Measurements from ENCODE around the gene VTCN1.
"Not testable (repeated sequence)": the region's sequence is repeated elsewhere in the genome, so short reads cannot be mapped to it uniquely, and the experiment has no call there.

Gene VTCN1

GRCh38 chr1:117166076-117166475 lies 44.7 kb downstream of the VTCN1 start:
- no peak for DNase-seq (ENCODE audit: low read depth)

GRCh38 chr1:117164209-117164608 lies 46.5 kb downstream of the VTCN1 start:
- DNase-seq (ENCODE audit: low read depth), result no peak

GRCh38 chr1:117162816-117163215 lies 47.9 kb downstream of the VTCN1 start:
- no peak for DNase-seq (ENCODE audit: low read depth)

GRCh38 chr1:117161887-117162286 lies 48.8 kb downstream of the VTCN1 start:
- DNase-seq (ENCODE audit: low read depth), result no peak

- not testable (repeated sequence) for DNase-seq (ENCODE audit: low read depth)
These were observed 59.4 kb downstream of the VTCN1 start for GRCh38 chr1:117151305-117151704.

GRCh38 chr1:117150316-117150715 lies 60.4 kb downstream of the VTCN1 start:
- no peak for DNase-seq (ENCODE audit: low read depth)

- no peak for DNase-seq (ENCODE audit: low read depth)
These were observed 62.7 kb downstream of the VTCN1 start for GRCh38 chr1:117147856-117148588.

GRCh38 chr1:117147341-117147831 lies 63.3 kb downstream of the VTCN1 start:
- DNase-seq (ENCODE audit: low read depth), result no peak

- no peak for DNase-seq (ENCODE audit: low read depth)
These were observed 64.0 kb downstream of the VTCN1 start for GRCh38 chr1:117146575-117147340.

- no peak for DNase-seq (ENCODE audit: low read depth)
These were observed 64.7 kb downstream of the VTCN1 start for GRCh38 chr1:117146072-117146471.

- DNase-seq (ENCODE audit: low read depth), result no peak
These were observed 66.9 kb downstream of the VTCN1 start for GRCh38 chr1:117143871-117144270.

- no peak for DNase-seq (ENCODE audit: low read depth)
These were observed 67.6 kb downstream of the VTCN1 start for GRCh38 chr1:117143172-117143571.

GRCh38 chr1:117142200-117142599 lies 68.5 kb downstream of the VTCN1 start:
- DNase-seq (ENCODE audit: low read depth), result no peak

GRCh38 chr1:117138561-117138960 lies 72.2 kb downstream of the VTCN1 start:
- no peak for DNase-seq (ENCODE audit: low read depth)

GRCh38 chr1:117138106-117138505 lies 72.6 kb downstream of the VTCN1 start:
- no peak for DNase-seq (ENCODE audit: low read depth)

GRCh38 chr1:117137281-117137855 lies 73.4 kb downstream of the VTCN1 start:
- DNase-seq (ENCODE audit: low read depth), result no peak

- no peak for DNase-seq (ENCODE audit: low read depth)
These were observed 74.0 kb downstream of the VTCN1 start for GRCh38 chr1:117136749-117137148.

- no peak for DNase-seq (ENCODE audit: low read depth)
These were observed 75.4 kb downstream of the VTCN1 start for GRCh38 chr1:117135329-117135728.

- no peak for DNase-seq (ENCODE audit: low read depth)
These were observed 80.2 kb downstream of the VTCN1 start for GRCh38 chr1:117130526-117130925.

- DNase-seq (ENCODE audit: low read depth), result no peak
These were observed 82.2 kb downstream of the VTCN1 start for GRCh38 chr1:117128323-117129079.

- DNase-seq (ENCODE audit: low read depth), result no peak
These were observed 82.9 kb downstream of the VTCN1 start for GRCh38 chr1:117127795-117128194.

- DNase-seq (ENCODE audit: low read depth), result no peak
These were observed 86.1 kb downstream of the VTCN1 start for GRCh38 chr1:117124661-117125060.

Measured in stimulated activated CD8-positive, alpha-beta memory T cell treated with anti-CD3 and anti-CD28 coated beads, Interleukin-15, amount 100 ng/mL, for 24 hours (primary cell).